Activated CD8-positive, alpha-beta memory T cell treated with anti-CD3 and anti-CD28 coated beads, Interleukin-2, amount 50 U/mL, for 4 hours (primary cell): Measurements from ENCODE around the gene PTGDS.

ENCODE experiments used
- DNase-seq: peaks from one replicate; pipeline ENCODE4 v3.0.0-alpha.2; 2020

The PTGDS gene

DNA sequence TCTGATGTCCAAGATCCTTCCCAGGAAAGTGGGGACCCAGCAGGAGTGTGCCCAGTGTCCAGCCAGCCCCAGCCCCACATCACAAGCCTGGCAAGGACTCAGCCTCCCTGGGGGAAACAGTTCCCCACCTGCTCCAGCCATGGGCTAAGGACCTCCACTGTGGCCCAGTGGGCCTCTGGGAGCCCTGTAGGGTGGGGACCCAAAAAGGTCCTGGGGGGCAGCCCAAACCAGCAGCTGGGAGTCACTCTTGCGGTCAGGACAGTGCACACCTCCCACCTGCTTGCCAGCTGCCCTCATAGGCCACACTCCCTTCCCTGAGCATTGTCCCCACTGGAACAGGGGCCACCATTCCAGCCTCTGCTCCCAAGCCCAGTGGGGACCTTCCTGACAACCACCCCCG, 49.1 kb downstream of the PTGDS start:
- DNase-seq = no peak

DNA sequence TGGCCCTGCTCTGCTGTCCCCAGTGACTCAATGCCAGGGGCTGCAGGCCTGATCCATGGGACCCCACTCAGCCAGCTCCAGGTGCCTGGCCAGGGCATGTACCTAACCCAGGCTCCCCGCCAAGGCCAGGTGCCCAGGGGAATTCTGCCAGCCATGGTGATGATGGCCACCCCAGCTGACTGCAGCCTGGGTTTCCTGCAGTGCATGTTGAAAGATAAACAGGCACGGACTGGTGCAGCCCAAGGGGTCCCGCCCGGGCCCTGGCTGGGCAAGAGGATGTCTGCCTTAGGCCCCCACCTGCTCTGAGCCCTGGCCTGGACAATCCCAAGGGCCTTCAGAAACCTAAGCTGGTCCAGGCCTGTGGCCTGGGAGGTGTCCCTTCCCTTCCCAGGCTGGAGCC, 49.5 kb downstream of the PTGDS start:
- no peak for DNase-seq

DNA sequence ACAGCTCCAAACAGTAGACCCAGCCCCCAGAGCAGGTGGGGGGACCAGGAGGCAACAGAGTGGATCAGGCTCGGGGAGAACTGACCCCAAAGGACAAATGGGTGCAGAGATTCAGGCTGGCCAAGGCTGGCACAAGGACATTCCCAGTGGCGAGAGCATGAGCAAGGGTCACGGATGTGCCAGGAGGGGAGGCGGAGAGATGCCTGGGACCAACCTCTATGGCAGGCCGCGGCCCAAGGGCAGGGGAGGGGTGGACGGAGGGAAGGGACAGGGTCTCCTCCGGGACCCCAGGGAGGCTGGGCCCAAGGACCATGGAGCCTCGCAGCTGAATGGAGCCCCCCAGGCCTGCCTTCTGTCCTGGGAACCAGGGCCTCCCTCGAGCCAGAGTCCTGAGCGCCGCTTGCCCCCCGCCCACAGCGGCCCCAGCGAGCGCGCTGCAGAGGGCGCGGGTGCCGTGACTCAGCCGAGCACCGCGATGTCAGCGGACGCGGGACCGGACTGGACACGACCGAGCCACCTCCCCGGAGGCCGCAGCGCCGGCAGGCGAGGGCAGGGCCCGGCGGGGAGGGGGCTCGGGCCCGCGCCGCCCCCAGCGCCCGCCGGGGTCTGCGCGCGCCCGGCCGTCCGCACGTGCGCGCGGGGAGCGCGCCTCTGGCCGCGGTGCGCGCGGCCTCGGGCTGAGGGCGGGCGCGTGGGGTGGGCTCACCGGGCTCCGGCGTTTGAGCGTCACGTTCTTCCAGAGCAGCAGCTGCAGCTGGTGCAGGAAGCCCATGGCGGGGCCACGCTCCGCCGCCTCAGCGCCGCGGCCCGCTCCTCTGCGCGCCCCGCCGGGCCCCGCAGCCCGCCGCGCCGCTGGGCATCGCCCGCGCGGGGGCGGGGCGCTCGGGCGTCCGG, 50.3 kb downstream of the PTGDS start, which contains the start of gene ABCA2:
ABCA2 (minus strand) TSS at position 869 of the 894 bp plus-strand sequence; CDS start at position 772, 97 bp downstream.
- DNase-seq = no peak

DNA sequence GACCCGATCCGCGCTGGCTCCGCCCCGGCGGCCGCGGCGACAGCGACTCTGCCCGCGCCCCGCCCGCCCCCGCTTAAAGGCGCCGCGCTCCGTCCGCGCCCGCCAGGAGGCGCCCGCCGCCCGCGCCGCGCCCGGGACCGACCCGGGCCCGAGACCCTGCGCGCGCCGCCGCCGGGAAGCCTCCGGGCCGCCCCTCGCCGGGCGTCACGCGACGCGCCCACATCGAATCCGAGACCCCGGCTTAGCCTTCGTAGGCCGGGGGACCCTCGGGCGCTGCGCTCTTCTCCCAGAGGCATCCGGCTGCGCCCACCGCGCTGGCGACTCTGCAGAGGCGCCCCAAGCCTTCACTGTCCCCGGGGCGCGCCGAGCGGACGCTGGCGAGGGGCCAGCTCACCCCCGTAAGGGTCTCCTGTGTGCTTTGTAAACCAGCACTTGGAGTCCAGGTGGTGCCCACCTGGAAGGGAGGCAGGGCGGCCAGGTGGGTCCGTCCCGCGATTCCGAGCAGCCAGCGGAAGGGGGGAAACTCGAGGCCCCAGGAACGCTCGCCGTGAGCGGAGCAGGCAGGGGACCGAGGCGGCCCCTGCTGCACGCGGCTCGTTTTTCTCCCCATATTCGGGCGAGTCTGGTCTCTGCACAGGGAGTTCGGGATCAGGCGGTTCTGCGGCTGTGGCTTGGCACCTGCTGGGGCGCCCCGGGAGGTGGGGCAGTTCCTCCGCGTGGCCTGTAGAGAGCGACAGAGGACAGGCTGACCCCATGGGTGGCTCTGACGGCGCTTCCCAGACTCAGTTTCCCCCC, 51.2 kb downstream of the PTGDS start:
- DNase-seq = peak; percentile 67

DNA sequence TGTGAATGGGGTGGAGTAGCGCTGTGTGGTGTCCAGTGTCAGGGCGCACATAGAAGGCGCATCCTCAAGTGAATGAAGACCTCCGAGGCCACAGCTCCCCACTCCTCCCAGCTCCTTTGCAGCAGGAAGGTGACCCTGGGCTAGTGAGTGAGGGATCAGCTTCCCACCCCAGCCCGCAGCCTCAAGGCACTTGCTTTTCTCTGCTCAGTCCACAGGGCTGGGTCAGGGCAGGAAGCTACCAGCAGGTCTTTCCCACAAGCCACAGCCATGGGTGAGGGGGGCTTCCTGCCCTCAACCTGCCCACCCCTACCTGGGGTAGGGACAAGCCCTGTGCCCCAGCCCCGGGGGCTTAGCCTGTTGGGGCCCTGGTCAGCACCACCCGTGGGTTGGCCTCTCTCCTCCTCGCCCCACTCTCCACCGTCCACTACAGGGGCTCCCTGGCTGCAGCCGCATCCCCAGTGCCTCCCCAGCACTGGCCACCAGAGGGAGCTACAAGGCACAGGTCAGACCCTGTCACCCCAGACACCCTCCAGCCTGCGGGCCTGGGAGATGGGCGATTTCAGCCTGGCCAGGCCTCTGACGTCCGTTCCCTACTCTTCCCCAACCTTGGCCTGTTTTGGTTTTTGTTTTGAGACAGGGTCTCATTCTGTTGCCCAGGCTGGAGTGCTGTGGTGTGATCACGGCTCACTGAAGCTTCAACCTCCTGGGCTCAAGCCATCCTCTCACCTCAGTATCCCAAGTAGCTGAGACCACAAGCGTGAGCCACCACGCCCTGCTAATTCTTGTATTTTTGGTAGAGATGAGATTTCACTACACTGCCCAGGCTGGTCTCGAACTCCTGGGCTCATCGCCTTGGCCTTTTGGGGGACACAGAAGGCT, 52.0 kb downstream of the PTGDS start:
- DNase-seq = peak; percentile 74

DNA sequence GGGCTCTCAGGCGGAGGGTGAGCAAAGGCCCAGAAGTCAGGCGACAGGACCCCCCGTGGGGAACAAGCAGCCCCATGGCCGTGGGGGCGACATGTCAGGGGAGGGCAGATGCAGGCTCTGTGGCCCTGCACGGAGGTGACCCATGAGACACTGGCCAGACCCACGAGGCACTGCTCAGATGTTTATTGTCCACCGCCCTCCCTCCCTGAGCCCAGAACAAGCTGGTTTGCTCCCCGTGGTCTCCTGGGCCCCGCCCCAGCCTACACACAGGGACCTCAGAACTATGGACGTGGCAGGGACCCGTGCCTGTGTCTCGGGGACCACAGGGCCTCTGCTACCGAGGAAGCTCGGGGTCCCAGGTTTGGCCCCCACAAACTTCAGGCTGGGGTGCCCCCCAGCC, 52.7 kb downstream of the PTGDS start:
- DNase-seq = no peak

DNA sequence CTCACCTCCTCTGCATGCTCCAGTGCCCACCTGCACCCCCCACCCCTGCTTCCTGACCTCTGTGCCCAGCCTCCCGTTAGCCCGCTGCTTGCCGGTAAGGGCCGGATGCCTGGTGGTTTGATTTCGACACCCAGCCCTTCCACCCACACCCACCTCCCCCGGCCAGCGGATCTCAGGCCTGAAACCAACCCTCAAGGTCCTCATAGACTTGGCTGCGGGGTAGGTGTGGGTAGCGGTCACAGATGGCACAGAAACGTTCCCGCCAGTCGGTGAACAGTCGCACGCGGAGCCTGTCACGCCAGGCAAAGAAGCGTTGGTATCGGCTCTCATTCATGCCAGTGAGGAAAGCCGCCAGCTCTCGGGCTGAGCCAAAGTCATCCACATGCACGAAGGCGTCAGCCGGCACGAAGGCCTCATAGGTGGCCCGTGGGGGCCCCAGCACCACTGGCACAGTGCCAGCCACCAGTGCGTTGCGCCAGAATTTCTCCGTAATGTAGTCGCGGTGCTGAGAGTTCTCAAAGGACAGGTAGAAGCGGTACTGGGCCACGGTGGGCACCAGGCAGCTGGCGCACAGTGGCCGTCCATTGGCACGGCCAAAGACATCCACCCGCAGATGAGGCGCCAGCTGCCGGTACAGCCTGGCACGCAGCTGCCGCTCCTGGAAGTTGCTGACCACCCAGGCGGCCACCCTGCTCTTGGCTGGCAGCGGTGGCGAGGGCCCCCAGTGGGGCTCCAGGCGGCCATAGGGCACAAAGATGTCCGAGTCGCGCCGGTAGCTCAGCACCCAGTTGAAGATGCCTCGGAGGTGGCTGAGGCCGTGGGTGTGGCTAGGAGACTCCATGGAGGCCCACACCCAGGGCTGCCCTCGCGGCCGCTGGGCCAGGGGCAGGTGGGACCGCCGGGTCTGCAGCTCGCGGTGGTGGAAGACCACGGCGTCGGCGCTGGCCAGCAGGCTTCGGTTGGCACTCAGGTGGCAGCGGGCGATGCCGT, 53.5 kb downstream of the PTGDS start:
- DNase-seq = peak; percentile 35
